Activated CD4-positive, alpha-beta memory T cell treated with anti-CD3 and anti-CD28 coated beads, Interleukin-2, amount 10 ng/mL, durations not matched to agents 7 days and 5 days (primary cell): ENCODE data around the gene RPL32. TPM values are rescaled to one million over a fixed set of nuclear protein-coding genes. Genes with fewer than 3 reads are reported as not detected.
"Not testable (repeated sequence)": the region's sequence is repeated elsewhere in the genome, so short reads cannot be mapped to it uniquely, and the experiment has no call there.

Experiments used
- CTCF ChIA-PET: fragments of 350-600 bp; sonication (Branson Sonifier 250); formaldehyde crosslinking; loops from one replicate; lab custom pipeline; 2021; ENCODE audit warnings: antibody characterized with exemption, inconsistent platforms; lab: Charles Lee
- POLR2A ChIA-PET: fragments of 350-600 bp; sonication (Branson Sonifier 250); formaldehyde crosslinking; loops from one replicate; lab custom pipeline; 2021; ENCODE audit warnings: antibody characterized with exemption; lab: Charles Lee
- DNase-seq: peaks from one replicate; pipeline ENCODE4 v3.0.0-alpha.2; 2020
- H3K27ac Mint-ChIP-seq: one replicate; pipeline ENCODE4 v1.8.0; 2021; ENCODE audit warnings: mild to moderate bottlenecking, mixed read lengths
- H3K27me3 Mint-ChIP-seq: one replicate; pipeline ENCODE4 v1.8.0; 2021; ENCODE audit warnings: mixed read lengths
- H3K36me3 Mint-ChIP-seq: one replicate; pipeline ENCODE4 v1.8.0; 2021; ENCODE audit warnings: low read depth, mixed read lengths
- H3K4me1 Mint-ChIP-seq: one replicate; pipeline ENCODE4 v1.8.0; 2021; ENCODE audit warnings: mixed read lengths
- H3K4me3 Mint-ChIP-seq: one replicate; pipeline ENCODE4 v1.8.0; 2021; ENCODE audit warnings: mild to moderate bottlenecking, mixed read lengths
- H3K9me3 Mint-ChIP-seq: one replicate; pipeline ENCODE4 v1.8.0; 2021; ENCODE audit warnings: mixed read lengths
- total RNA-seq, 2 experiments: library from RNA; stranded (reverse); gene quantifications; one replicate each; pipeline ENCODE4 v1.2.3, GENCODE V29; 2021

Gene RPL32
- 1,000 to 10,000 TPM; 1,634 to 1,730 TPM for total RNA-seq

DNA sequence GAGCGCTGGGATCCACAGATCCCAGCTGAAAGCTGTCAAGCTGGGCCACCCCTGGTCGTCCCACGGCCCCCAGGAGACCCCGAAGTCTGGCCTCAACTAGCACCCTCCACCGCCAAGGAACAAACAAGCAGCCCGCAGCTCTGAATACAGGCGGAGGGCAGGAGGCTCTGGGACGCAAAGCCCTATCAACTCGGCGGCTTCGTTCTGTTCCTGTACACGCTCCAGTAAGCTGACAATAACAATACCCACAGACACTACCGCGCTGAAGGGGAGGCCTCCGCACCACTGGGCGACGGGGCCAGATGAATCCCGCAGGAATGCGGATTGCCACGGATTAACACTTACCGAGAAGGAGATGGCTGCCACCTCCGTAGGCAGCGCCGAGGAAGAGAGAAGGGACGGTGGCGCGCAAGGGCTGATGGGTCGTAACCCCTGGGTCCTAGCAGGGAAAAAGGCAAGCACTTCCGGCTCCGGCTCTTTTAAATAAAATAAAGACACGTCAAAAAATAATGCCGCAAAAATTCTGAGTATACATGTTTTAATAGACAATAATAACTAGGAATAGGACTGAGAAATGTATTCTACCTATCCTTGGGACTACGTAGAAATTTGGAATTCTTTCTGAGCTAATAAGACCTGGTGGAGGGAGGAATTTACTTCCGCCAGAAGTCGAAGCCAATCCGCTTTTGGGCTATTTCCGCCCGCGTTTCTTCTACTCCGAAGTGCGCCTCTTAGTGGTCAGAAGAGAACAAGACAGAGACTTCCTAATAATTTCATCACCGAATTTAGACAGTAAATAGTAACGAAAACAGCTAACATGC lies at the start of gene RPL32:
Gene RPL32, minus strand, starts transcription at position 417 of the 821 bp plus-strand sequence. CDS start 1,328 bp downstream, outside the sequence.
- peaks cover 47% of the 10 kb centered on the region for H3K36me3 Mint-ChIP-seq
- H3K27ac Mint-ChIP-seq = peak within 1 kb of the TSS; percentile 96
- peaks cover 2% of the 10 kb centered on the region for H3K27me3 Mint-ChIP-seq
- peak; percentile 86 for DNase-seq
- H3K4me3 Mint-ChIP-seq = peak within 1 kb of the TSS; percentile 97
- peaks cover 46% of the 10 kb centered on the region for H3K4me1 Mint-ChIP-seq
- no peaks in the 10 kb centered on the region for H3K9me3 Mint-ChIP-seq
- POLR2A ChIA-PET = interaction anchor here (0.7 to 2.4 kb wide), 16 partner anchors 9 to 1338 kb away, joined by 3 to 17 read pairs (median 5); partner anchors contain the start of genes LSM3, NUP210, RAF1 and XPC
- CTCF ChIA-PET = interaction anchor here (0.6 to 3.4 kb wide), 25 partner anchors 9 to 1337 kb away, joined by 3 to 23 read pairs (median 4); partner anchors contain the start of genes CAND2, LSM3, RAF1 and XPC

DNA sequence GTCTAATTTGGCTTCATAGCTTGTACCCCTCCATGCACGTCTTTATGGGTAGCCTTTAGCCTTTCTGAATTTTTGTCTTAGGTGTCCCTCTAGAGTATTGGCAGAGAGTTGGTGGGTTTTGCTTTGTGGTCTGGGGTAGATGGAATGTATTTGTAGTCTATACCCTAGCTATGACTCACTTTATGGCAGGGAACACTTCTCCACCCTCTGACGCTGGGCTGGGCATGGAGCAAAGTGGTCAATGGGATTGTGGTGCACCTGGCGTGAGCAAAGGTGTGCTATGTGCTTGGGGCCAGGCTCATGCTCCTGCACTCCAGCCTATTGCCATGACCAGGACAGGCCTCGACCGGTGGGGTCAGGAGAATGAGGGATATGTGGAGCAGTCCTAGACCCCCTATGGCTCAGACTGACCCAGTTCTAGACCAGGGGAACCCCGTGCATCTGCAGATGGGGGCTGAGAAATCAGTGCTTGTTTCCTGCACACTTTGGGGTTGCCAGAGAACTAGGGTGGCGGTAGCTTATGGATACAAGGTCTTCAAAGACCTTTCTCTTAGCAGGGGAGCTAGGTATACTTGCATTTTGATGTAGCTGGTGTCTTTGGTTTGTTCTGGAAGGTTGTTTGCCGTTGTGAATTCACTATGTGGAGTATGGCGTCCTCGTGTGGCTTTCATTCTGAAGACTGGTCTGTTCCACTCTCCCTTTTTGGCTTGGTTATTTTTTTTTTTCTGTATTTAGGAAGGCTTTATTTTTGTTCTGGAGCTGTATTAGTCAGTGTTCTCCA lies 49.4 kb upstream of the RPL32 start:
- no peaks in the 10 kb centered on the region for H3K36me3 Mint-ChIP-seq
- H3K27ac Mint-ChIP-seq = no peak overlapping the region
- no peak for DNase-seq
- H3K9me3 Mint-ChIP-seq = no peaks in the 10 kb centered on the region
- ChIA-PET POLR2A (interaction anchor here (1.2 kb wide), 1 partner anchor 11 kb away, joined by 3 read pairs; no protein-coding TSS in a partner anchor), CTCF (interaction anchor here (0.6 to 2.6 kb wide), 13 partner anchors 9 to 245 kb away, joined by 3 to 14 read pairs (median 4); no protein-coding TSS in a partner anchor)
- peaks cover 12% of the 10 kb centered on the region for H3K4me1 Mint-ChIP-seq
- peaks cover 55% of the 10 kb centered on the region for H3K27me3 Mint-ChIP-seq
- no peak overlapping the region for H3K4me3 Mint-ChIP-seq

DNA sequence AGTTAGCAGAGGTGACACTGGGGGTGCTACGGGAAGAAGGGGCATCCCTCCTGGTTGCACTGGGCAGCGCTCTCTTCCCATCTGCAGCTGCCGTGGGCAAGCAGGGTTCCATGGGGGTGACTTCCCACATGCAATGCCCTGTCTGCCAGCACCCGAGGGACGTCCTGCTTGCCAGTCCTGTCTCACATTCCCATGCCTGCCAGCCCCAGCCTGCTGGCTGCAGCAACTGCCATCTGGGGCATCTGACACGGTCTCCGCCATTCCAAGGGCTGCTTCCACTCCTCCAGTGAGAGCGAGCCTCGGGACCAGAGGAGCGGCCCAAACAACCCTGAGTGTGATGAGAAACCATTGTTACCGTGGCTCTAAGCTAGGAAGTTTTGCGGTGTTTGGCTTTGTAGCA lies 45.4 kb upstream of the RPL32 start:
- Mint-ChIP-seq H3K36me3 (no peaks in the 10 kb centered on the region), H3K27ac (no peak overlapping the region), H3K4me3 (no peak overlapping the region), H3K27me3 (peaks cover 57% of the 10 kb centered on the region), H3K4me1 (peaks cover 8% of the 10 kb centered on the region), H3K9me3 (no peaks in the 10 kb centered on the region)
- no peak for DNase-seq
- ChIA-PET CTCF (interaction anchor here (0.6 to 1.4 kb wide), 4 partner anchors 13 to 735 kb away, joined by 3 to 5 read pairs (median 4); no protein-coding TSS in a partner anchor), POLR2A (interaction anchor here (1.3 kb wide), 1 partner anchor 11 kb away, joined by 3 read pairs; no protein-coding TSS in a partner anchor)

DNA sequence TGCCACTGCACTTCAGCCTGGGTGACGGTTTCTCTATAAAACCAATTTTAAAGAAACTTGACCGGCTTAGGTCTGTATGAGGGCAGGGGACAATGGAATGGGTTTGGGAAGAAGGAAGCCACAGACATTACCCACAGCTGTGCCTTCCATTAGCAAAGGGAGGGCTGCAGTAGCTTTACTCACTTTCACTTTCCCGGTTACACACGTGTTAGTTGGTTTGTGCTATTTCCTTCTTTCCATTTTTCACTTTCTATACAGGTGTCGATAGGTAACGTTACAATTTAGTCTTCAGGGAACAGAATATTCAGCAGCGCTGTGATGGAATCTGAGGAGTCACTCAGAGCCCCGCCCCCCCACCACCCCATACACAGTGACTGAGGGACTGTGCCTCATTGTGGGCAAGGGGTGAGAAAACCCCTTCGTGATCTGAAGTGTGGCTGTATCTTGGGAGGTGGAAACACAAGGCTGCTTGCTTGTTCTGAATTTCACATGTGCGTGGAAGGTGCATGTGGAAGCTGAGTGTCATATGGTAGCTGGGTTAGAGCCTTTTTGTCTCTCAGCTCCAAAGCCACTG lies 44.8 kb upstream of the RPL32 start:
- POLR2A ChIA-PET = interaction anchor here (1.3 kb wide), 1 partner anchor 12 kb away, joined by 3 read pairs; no protein-coding TSS in a partner anchor
- H3K27ac Mint-ChIP-seq = no peak overlapping the region
- H3K27me3 Mint-ChIP-seq = peaks cover 57% of the 10 kb centered on the region
- DNase-seq = no peak
- H3K4me3 Mint-ChIP-seq = no peak overlapping the region
- no peaks in the 10 kb centered on the region for H3K36me3 Mint-ChIP-seq
- CTCF ChIA-PET = interaction anchor here (0.6 to 1.4 kb wide), 3 partner anchors 16 to 735 kb away, joined by 4 to 5 read pairs (median 4); no protein-coding TSS in a partner anchor
- peaks cover 7% of the 10 kb centered on the region for H3K4me1 Mint-ChIP-seq
- no peaks in the 10 kb centered on the region for H3K9me3 Mint-ChIP-seq

DNA sequence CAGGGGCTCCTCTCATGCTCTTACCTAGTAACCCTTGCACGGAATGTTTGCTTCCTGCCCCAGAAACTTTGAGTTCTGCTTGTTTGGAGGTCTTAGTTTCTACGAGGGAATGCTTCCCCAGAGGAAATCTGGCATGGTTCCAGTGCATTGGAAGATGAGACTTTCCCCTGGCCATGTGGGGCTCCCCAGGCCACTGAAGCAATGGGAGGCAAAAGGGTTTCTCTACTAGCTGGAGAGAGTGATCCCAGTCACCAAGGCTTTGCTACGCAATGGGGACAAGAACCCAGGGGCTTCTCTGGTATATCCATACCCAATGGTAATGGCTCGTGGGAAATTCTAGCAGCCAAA lies 44.2 kb upstream of the RPL32 start:
- POLR2A ChIA-PET = no interaction called here
- H3K36me3 Mint-ChIP-seq = no peaks in the 10 kb centered on the region
- no peak for DNase-seq
- no peak overlapping the region for H3K4me3 Mint-ChIP-seq
- CTCF ChIA-PET = interaction anchor here (1.3 kb wide), 1 partner anchor 15 kb away, joined by 4 read pairs; no protein-coding TSS in a partner anchor
- H3K4me1 Mint-ChIP-seq = peaks cover 7% of the 10 kb centered on the region
- H3K27ac Mint-ChIP-seq = no peak overlapping the region
- no peaks in the 10 kb centered on the region for H3K9me3 Mint-ChIP-seq
- peaks cover 58% of the 10 kb centered on the region for H3K27me3 Mint-ChIP-seq

DNA sequence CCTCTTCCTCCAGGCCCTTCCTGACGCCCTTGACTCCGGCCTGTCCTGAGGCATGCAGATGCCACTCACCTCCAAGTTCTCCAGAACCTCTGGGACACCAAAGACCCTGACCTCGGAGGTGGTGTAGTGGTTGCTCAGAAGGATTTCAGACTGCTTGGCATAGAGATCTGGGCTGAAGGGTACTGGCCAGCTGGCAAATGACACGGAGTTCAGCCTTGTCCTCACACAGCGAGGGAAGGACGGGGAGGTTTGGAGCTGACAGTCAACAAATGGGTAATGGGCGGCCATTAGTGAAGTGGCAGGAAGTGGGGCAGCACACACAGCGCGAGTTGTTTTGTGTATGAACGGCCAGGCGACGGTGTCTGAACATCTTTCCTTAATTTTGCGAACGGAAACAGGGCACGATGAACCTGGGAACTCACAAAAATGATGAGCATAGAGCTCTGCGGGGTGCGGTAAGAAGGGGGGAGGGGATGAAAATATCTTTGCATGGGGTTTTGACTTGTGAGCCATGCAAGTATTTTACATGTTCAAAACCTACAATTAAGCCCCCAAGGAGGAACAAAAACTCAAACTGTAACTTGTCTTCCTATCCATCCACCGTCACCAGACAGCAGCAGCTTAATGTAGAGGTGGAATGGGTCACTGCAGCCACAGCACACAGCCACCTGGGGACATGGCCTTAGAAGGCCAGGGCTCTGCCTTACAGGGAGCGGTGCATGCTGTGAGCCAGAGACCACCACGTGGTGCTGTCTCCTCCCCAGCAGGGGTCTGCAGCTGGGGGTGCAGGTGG lies 43.6 kb upstream of the RPL32 start:
- ChIA-PET POLR2A (no interaction called here), CTCF (no interaction called here)
- peaks cover 54% of the 10 kb centered on the region for H3K27me3 Mint-ChIP-seq
- H3K4me3 Mint-ChIP-seq = no peak overlapping the region
- peaks cover 7% of the 10 kb centered on the region for H3K4me1 Mint-ChIP-seq
- no peaks in the 10 kb centered on the region for H3K9me3 Mint-ChIP-seq
- no peak for DNase-seq
- H3K36me3 Mint-ChIP-seq = no peaks in the 10 kb centered on the region
- H3K27ac Mint-ChIP-seq = no peak overlapping the region

DNA sequence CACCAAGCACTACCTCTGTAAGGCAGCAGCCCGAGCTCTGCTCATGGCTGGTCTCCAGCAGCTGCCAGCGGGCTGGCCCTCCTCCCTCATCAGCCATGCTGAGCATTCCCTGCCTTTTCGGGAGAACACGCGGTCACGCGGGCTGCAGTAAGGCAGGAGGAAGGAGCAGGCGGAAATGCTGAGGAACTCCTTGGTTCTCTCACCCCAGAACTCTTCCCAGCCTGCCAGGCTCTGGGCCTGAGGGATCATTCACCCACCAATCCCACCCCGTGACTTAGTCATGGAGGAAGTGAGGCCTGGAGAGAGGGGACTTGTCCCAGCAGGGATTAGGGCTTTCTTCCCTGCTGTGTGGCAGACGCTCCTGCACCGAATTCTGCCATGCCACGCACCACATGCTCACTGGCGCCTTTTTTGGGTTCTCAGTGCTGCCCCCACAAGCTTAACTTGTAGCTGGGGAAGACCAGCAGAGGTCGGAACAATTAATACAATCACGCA lies 42.9 kb upstream of the RPL32 start:
- H3K9me3 Mint-ChIP-seq = no peaks in the 10 kb centered on the region
- H3K27ac Mint-ChIP-seq = no peak overlapping the region
- DNase-seq = no peak
- H3K4me1 Mint-ChIP-seq = peaks cover 7% of the 10 kb centered on the region
- ChIA-PET POLR2A (no interaction called here), CTCF (interaction anchor here (1.0 to 1.4 kb wide), 3 partner anchors 8 to 97 kb away, joined by 3 to 6 read pairs (median 4); partner anchors contain the start of gene RPL32)
- H3K36me3 Mint-ChIP-seq = no peaks in the 10 kb centered on the region
- H3K4me3 Mint-ChIP-seq = no peak overlapping the region
- peaks cover 49% of the 10 kb centered on the region for H3K27me3 Mint-ChIP-seq

DNA sequence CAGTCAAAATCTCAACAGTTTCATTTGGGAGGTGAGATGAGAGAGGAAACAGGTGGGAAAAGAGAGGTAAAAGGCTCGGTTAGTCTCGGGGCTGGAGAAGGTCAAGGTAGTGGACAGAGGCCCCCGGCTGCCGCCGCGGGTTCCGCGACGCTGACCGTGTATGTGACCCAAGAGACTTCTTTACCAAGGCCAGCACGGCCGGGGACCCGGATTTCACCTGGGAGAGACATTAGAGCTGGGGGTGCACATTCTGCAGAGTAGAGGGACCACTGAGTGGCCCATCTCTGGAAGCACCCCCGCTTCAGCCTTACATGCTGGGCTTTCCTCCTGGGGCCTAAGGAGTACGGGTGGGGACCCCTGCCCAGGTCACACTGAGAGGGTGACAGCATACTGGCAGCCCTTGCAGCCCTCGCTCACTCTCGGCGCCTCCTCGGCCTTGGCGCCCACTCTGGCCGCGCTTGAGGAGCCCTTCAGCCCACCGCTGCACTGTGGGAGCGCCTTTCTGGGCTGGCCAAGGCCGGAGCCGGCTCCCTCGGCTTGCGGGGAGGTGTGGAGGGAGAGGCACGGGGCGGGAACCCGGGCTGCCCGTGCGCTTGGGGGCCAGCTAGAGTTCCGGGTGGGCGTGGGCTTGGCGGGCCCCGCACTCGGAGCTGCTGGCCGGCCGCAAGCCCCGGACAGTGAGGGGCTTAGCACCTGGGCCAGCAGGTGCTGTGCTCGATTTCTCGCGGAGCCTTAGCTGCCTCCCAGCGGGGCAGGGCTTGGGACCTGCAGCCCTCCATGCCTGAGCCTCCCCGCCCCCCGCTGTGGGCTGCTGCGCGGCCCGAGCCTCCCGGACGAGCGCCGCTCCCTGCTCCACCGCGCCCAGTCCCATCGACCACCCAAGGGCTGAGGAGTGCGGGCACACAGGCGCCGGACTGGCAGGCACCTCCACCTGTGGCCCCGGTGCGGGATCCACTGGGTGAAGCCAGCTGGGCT lies 41.3 kb upstream of the RPL32 start:
- peaks cover 40% of the 10 kb centered on the region for H3K27me3 Mint-ChIP-seq
- DNase-seq = no peak
- peaks cover 7% of the 10 kb centered on the region for H3K4me1 Mint-ChIP-seq
- ChIA-PET POLR2A (no interaction called here), CTCF (interaction anchor here (1.0 to 1.4 kb wide), 2 partner anchors 10 to 41 kb away, joined by 3 to 6 read pairs; partner anchors contain the start of gene RPL32)
- no peaks in the 10 kb centered on the region for H3K9me3 Mint-ChIP-seq
- H3K4me3 Mint-ChIP-seq = no peak overlapping the region
- no peaks in the 10 kb centered on the region for H3K36me3 Mint-ChIP-seq
- H3K27ac Mint-ChIP-seq = no peak overlapping the region

DNA sequence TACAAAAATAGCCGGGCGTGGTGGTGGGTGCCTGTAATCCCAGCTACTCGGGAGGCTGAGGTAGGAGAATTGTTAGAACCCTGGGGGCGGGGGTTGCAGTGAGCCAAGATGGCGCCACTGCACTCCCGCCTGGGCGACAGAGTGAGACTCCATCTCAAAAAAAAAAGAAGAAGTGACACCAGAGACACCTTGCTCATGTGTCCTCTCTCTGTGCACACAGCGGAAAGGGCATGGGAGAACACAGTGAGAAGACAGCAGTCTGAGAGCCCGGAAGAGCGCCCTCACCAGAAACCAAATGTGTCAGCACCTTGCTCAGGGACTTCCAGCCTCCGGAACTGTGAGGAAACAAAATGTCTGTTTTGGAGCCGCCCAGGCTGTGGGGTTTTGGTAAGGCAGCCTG lies 40.5 kb upstream of the RPL32 start:
- DNase-seq, POLR2A ChIA-PET: not testable (repeated sequence)

DNA sequence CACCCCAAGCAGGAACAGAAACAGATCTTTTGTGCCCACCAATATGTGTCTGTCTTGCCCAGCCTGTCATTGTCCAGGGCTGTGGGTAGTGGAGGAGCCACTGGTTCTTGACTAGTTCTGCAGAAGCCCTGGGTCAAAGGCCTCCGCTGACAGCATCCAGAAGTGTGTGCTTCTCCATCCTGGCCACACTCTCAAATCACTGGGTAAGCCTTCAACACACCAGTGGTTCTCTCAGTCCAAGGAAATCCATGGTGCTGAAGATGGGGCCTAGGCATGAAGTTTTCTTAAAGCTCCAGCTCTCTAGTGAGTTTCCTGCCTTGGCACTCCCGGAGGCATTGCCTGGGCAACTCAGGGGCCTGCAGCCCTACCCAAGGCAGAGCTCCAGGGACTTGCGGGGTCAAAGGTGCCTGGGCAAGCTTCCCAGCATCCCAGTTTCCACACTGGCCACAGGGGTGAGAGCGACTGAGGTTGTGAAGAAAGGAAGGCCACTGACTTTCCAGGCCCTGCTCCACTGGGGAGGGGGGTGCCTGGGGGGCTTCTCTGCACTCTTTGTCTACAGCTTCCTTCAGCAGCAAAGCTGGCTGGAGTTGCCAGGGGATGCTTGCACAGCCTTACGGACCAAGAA lies 37.9 kb upstream of the RPL32 start:
- Mint-ChIP-seq H3K4me3 (no peak overlapping the region), H3K27me3 (peaks cover 27% of the 10 kb centered on the region), H3K36me3 (no peaks in the 10 kb centered on the region), H3K4me1 (no peaks in the 10 kb centered on the region), H3K27ac (no peak overlapping the region), H3K9me3 (no peaks in the 10 kb centered on the region)
- POLR2A ChIA-PET = interaction anchor here (1.0 kb wide), 1 partner anchor 12 kb away, joined by 3 read pairs; no protein-coding TSS in a partner anchor
- DNase-seq = no peak
- CTCF ChIA-PET = no interaction called here

More for the DNA sequence above, 40.5 kb upstream of the RPL32 start:
- CTCF ChIA-PET = interaction anchor here (1.7 kb wide), 1 partner anchor 14 kb away, joined by 4 read pairs; no protein-coding TSS in a partner anchor
- H3K27me3 Mint-ChIP-seq = peaks cover 33% of the 10 kb centered on the region
- not testable (repeated sequence) for H3K4me3 Mint-ChIP-seq, H3K27ac Mint-ChIP-seq, H3K4me1 Mint-ChIP-seq, H3K9me3 Mint-ChIP-seq, H3K36me3 Mint-ChIP-seq
